Liver (tissue), 9 donors: ENCODE results near the gene SYNPO2. TPM values are rescaled to one million over a fixed set of nuclear protein-coding genes. Genes with fewer than 3 reads are reported as not detected.

Experiments
- DNase-seq: peaks from one replicate; pipeline ENCODE4 v3.0.0-alpha.2; 2017; ENCODE audit warnings: low spot score
- H3K27ac ChIP-seq, 2 donors: one replicate each; pipeline ENCODE4 v1.7.0; 2013; ENCODE audit warnings: inconsistent platforms in 2 of 2, low read length in 2 of 2, control low read depth in 1 of 2, low read depth in 1 of 2, mild to moderate bottlenecking in 1 of 2
- H3K27me3 ChIP-seq, 4 donors: one replicate each; pipeline versions ENCODE4 v1.6.1 to v1.7.0; 2013; ENCODE audit warnings: low read length in 3 of 4, inconsistent platforms in 1 of 4, mild to moderate bottlenecking in 1 of 4, moderate library complexity in 1 of 4; ENCODE audit not compliant: control insufficient read depth in 4 of 4, insufficient read depth in 4 of 4
- H3K36me3 ChIP-seq, 4 donors: one replicate each; pipeline versions ENCODE4 v1.6.1 to v1.7.0; 2013; ENCODE audit warnings: low read length in 3 of 4, mild to moderate bottlenecking in 3 of 4, low read depth in 1 of 4, moderate library complexity in 1 of 4; ENCODE audit not compliant: control insufficient read depth in 4 of 4, insufficient read depth in 3 of 4
- H3K4me1 ChIP-seq, 4 donors: one replicate each; pipeline versions ENCODE4 v1.6.1 to v1.7.0; 2013; ENCODE audit warnings: low read length in 3 of 4, mild to moderate bottlenecking in 3 of 4, moderate library complexity in 1 of 4; ENCODE audit not compliant: control insufficient read depth in 4 of 4, insufficient read depth in 4 of 4
- H3K4me3 ChIP-seq, 3 donors: one replicate each; pipeline versions ENCODE4 v1.6.1 to v1.7.0; 2013; ENCODE audit warnings: low read length in 3 of 3, control low read depth in 1 of 3, low read depth in 1 of 3, mild to moderate bottlenecking in 1 of 3
- H3K9ac ChIP-seq, 2 donors: one replicate each; pipeline ENCODE4 v1.7.0; 2013; ENCODE audit warnings: low read length in 2 of 2, mild to moderate bottlenecking in 2 of 2, moderate library complexity in 2 of 2, control low read depth in 1 of 2, low read depth in 1 of 2
- H3K9me3 ChIP-seq, 4 donors: one replicate each; pipeline versions ENCODE4 v1.6.1 to v1.7.0; 2013; ENCODE audit warnings: low read length in 3 of 4; ENCODE audit not compliant: control insufficient read depth in 4 of 4
- EGR1 ChIP-seq, 2 donors: IDR thresholded peaks; 2 replicates each; pipeline ENCODE4 v1.6.1; 2016 to 2018; ENCODE audit warnings: antibody characterized with exemption in 2 of 2, low read depth in 2 of 2
- FOXA1 ChIP-seq: IDR thresholded peaks from 2 replicates; pipeline ENCODE4 v1.6.1; 2016; ENCODE audit warnings: antibody characterized with exemption
- FOXA2 ChIP-seq: IDR thresholded peaks from 2 replicates; pipeline ENCODE4 v1.6.1; 2016; ENCODE audit warnings: antibody characterized with exemption
- GABPA ChIP-seq, 2 donors: IDR thresholded peaks in 1 of 2; conservative IDR thresholded peaks in 1 of 2; 2 replicates each; pipeline ENCODE4 v1.6.1; 2016; ENCODE audit warnings: antibody characterized with exemption in 2 of 2, mild to moderate bottlenecking in 1 of 2, moderate library complexity in 1 of 2
- HNF4A ChIP-seq, 2 donors: conservative IDR thresholded peaks; 2 replicates each; pipeline ENCODE4 v1.6.1; 2016; ENCODE audit warnings: antibody characterized with exemption in 2 of 2, mild to moderate bottlenecking in 2 of 2
- HNF4G ChIP-seq: IDR thresholded peaks from 2 replicates; pipeline ENCODE4 v1.6.1; 2016; ENCODE audit warnings: antibody characterized with exemption
- JUND ChIP-seq, 2 donors: IDR thresholded peaks; 2 replicates each; pipeline ENCODE4 v1.6.1; 2016; ENCODE audit warnings: antibody characterized with exemption in 2 of 2
- NR2F2 ChIP-seq: IDR thresholded peaks from 2 replicates; pipeline ENCODE4 v1.6.1; 2016; ENCODE audit warnings: antibody characterized with exemption
- RAD21 ChIP-seq, 2 donors: IDR thresholded peaks; 2 replicates each; pipeline ENCODE4 v1.6.1; 2016; ENCODE audit warnings: antibody characterized with exemption in 2 of 2, mild to moderate bottlenecking in 2 of 2
- RXRA ChIP-seq, 2 donors: IDR thresholded peaks; 2 replicates each; pipeline ENCODE4 v1.6.1; 2017 to 2018; ENCODE audit warnings: antibody characterized with exemption in 2 of 2, mild to moderate bottlenecking in 1 of 2
- SP1 ChIP-seq: IDR thresholded peaks from 2 replicates; pipeline ENCODE4 v1.6.1; 2018; ENCODE audit warnings: antibody characterized with exemption, mild to moderate bottlenecking
- TAF1 ChIP-seq: conservative IDR thresholded peaks from 2 replicates; pipeline ENCODE4 v1.6.1; 2016; ENCODE audit warnings: antibody characterized with exemption, mild to moderate bottlenecking
- YY1 ChIP-seq: IDR thresholded peaks from 2 replicates; pipeline ENCODE4 v1.6.1; 2016; ENCODE audit warnings: antibody characterized with exemption, mild to moderate bottlenecking
- WGBS: extraction: QIAGEN DNeasy Blood & Tissue Kit; methylation state at CpG from one replicate; pipeline ENCODE4 v1.1.7; 2013; 5-methylcytosine and 5-hydroxymethylcytosine counted together
- polyA plus RNA-seq, 2 donors: library from polyadenylated mRNA; stranded (reverse) in 1 of 2; unstranded in 1 of 2; fragments of 200-250 nt in 1 of 2; fragments of >200 nt in 1 of 2; fragmentation: Nextera tagmentation in 1 of 2; extraction: Ambion mirVana in 1 of 2; gene quantifications; one replicate each; pipeline versions ENCODE4 v1.2.1 to v1.2.3, GENCODE V29; 2013 to 2015
- total RNA-seq, 2 donors: library from RNA; depleted of rRNA; stranded (reverse); fragments of >200 nt; gene quantifications; one replicate each; pipeline ENCODE4 v1.2.3, GENCODE V29; 2014
- TF ChIP-seq, protein P1 (sequence below): IDR thresholded peaks from 2 replicates; pipeline ENCODE4 v1.6.1; 2016; ENCODE audit warnings: antibody characterized with exemption, mild to moderate bottlenecking
- TF ChIP-seq, protein P2 (sequence below): fragments of 150-350 bp; IDR thresholded peaks from 2 replicates; pipeline ENCODE4 v1.5.1; 2017; ENCODE audit warnings: improper control_type of control experiment, low read depth, low read length; ENCODE audit not compliant: missing input control
- TF ChIP-seq, protein P3 (sequence below): IDR thresholded peaks from 2 replicates; pipeline ENCODE4 v1.6.1; 2016; ENCODE audit warnings: antibody characterized with exemption
- TF ChIP-seq, protein P4 (sequence below): IDR thresholded peaks from 2 replicates; pipeline ENCODE4 v1.6.1; 2016; ENCODE audit warnings: antibody characterized with exemption
- TF ChIP-seq, protein P5 (sequence below): IDR thresholded peaks from 2 replicates; pipeline ENCODE4 v1.6.1; 2016; ENCODE audit warnings: antibody characterized with exemption
- donor health status: healthy.
- donor health status: healthy.
- donor health status: healthy.
- donor health status: healthy.
- donor health status: healthy.

SYNPO2 gene
- total and polyA plus RNA-seq, 4 donors, result 2.4 to 10.9 (median 3.4) TPM

DNA sequence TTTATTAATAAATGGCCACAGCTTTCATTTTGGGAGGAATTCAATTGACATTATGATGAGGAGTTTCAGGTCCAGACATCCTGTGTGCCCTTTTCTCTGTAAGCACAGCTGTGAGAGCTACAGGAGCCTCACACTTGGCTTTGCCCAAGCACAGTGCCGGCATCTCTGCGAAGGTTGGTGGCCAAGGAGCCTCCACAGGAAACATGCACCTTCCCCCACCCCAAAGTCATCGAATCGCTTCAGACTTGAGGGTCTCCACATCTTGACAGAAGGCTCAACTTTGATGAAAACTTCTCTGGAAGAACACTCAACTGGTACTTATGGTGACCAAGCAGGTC is 100.0 kb downstream of the SYNPO2 start:
- WGBS, result 94% methylated on average over 4 of the region's 4 CpGs

More for the DNA sequence above, 100.0 kb downstream of the SYNPO2 start:
- no peak for TF ChIP-seq FOXA2
- TF ChIP-seq, protein P1, sequence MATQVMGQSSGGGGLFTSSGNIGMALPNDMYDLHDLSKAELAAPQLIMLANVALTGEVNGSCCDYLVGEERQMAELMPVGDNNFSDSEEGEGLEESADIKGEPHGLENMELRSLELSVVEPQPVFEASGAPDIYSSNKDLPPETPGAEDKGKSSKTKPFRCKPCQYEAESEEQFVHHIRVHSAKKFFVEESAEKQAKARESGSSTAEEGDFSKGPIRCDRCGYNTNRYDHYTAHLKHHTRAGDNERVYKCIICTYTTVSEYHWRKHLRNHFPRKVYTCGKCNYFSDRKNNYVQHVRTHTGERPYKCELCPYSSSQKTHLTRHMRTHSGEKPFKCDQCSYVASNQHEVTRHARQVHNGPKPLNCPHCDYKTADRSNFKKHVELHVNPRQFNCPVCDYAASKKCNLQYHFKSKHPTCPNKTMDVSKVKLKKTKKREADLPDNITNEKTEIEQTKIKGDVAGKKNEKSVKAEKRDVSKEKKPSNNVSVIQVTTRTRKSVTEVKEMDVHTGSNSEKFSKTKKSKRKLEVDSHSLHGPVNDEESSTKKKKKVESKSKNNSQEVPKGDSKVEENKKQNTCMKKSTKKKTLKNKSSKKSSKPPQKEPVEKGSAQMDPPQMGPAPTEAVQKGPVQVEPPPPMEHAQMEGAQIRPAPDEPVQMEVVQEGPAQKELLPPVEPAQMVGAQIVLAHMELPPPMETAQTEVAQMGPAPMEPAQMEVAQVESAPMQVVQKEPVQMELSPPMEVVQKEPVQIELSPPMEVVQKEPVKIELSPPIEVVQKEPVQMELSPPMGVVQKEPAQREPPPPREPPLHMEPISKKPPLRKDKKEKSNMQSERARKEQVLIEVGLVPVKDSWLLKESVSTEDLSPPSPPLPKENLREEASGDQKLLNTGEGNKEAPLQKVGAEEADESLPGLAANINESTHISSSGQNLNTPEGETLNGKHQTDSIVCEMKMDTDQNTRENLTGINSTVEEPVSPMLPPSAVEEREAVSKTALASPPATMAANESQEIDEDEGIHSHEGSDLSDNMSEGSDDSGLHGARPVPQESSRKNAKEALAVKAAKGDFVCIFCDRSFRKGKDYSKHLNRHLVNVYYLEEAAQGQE, result no peak
- no peak for TF ChIP-seq FOXA1
- no peak for TF ChIP-seq YY1
- TF ChIP-seq, protein P2, sequence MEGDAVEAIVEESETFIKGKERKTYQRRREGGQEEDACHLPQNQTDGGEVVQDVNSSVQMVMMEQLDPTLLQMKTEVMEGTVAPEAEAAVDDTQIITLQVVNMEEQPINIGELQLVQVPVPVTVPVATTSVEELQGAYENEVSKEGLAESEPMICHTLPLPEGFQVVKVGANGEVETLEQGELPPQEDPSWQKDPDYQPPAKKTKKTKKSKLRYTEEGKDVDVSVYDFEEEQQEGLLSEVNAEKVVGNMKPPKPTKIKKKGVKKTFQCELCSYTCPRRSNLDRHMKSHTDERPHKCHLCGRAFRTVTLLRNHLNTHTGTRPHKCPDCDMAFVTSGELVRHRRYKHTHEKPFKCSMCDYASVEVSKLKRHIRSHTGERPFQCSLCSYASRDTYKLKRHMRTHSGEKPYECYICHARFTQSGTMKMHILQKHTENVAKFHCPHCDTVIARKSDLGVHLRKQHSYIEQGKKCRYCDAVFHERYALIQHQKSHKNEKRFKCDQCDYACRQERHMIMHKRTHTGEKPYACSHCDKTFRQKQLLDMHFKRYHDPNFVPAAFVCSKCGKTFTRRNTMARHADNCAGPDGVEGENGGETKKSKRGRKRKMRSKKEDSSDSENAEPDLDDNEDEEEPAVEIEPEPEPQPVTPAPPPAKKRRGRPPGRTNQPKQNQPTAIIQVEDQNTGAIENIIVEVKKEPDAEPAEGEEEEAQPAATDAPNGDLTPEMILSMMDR, result no peak
- TF ChIP-seq SP1, result no peak
- TF ChIP-seq, protein P3, sequence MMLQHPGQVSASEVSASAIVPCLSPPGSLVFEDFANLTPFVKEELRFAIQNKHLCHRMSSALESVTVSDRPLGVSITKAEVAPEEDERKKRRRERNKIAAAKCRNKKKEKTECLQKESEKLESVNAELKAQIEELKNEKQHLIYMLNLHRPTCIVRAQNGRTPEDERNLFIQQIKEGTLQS, result no peak
- TF ChIP-seq HNF4A (conservative IDR thresholded peaks at IDR 0.05), result no peak
- no peak for TF ChIP-seq EGR1 (IDR thresholded peaks at IDR 0.05; ENCODE audit: low read depth in 2 of 2)
- TF ChIP-seq RXRA (IDR thresholded peaks at IDR 0.05), result no peak
- no peak for TF ChIP-seq JUND (IDR thresholded peaks at IDR 0.05)
- TF ChIP-seq, protein P4, sequence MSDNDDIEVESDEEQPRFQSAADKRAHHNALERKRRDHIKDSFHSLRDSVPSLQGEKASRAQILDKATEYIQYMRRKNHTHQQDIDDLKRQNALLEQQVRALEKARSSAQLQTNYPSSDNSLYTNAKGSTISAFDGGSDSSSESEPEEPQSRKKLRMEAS, result no peak
- TF ChIP-seq RAD21 (IDR thresholded peaks at IDR 0.05), result no peak
- no peak for TF ChIP-seq GABPA (IDR thresholded peaks at IDR 0.05 in 1 of 2, conservative IDR thresholded peaks at IDR 0.05 in 1 of 2)
- no peak for TF ChIP-seq NR2F2
- no peak for TF ChIP-seq TAF1
- TF ChIP-seq, protein P5, sequence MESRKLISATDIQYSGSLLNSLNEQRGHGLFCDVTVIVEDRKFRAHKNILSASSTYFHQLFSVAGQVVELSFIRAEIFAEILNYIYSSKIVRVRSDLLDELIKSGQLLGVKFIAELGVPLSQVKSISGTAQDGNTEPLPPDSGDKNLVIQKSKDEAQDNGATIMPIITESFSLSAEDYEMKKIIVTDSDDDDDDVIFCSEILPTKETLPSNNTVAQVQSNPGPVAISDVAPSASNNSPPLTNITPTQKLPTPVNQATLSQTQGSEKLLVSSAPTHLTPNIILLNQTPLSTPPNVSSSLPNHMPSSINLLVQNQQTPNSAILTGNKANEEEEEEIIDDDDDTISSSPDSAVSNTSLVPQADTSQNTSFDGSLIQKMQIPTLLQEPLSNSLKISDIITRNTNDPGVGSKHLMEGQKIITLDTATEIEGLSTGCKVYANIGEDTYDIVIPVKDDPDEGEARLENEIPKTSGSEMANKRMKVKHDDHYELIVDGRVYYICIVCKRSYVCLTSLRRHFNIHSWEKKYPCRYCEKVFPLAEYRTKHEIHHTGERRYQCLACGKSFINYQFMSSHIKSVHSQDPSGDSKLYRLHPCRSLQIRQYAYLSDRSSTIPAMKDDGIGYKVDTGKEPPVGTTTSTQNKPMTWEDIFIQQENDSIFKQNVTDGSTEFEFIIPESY, result no peak
- no peak for TF ChIP-seq HNF4G
- Histone ChIP-seq H3K36me3 (no peaks in the 10 kb centered on the region), H3K27ac (no peak overlapping the region), H3K4me3 (no peak overlapping the region), H3K4me1 (no peaks in the 10 kb centered on the region), H3K9ac (no peak overlapping the region), H3K27me3 (no peaks in the 10 kb centered on the region), H3K9me3 (no peaks in the 10 kb centered on the region)
- no peak for DNase-seq
